ENCODE results near the gene MED26.

Gene MED26

DNA sequence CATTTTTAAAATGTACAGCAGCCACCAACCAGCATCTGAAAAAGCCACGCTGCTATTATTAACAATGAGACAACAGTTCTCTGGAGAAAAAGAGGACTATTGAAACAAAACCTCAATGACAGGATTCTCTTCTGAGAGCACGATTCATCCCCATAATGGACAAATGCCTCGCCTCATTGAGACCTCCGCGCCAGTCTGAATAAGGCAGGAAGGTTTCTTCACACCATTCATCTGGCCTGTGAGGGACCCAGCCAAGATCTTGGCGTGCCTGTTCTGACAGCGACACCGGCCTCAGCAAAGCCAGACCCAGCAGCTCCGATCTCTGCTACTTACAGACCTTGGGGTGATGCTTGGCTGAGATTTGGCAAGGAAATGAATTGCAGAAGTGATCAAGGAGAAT lies 17.1 kb upstream of the MED26 start:
- DNase-seq = no peak

DNA sequence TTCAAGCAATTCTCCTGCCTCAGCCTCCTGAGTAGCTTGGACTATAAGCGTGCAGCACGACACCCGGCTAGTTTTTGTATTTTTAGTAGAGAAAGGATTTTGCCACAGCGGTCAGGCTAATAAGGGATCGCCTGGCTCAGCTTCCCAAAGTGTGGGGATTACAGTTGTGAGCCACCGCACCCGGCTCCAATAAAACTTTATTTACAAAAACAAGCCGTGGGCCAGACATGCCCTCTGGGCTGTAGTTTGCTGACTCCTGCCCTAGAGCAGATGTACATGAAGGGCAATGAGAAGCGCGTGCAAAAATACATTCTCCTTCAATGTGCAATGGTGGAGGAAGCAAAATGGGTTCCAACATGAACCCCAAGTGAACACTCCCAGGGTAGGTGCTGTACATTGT lies 13.7 kb upstream of the MED26 start:
- no peak for DNase-seq

GRCh38 chr19:16640951-16641350 lies 12.9 kb upstream of the MED26 start:
- no peak for DNase-seq

GRCh38 chr19:16638666-16639065 lies 10.7 kb upstream of the MED26 start:
- no peak for DNase-seq

DNA sequence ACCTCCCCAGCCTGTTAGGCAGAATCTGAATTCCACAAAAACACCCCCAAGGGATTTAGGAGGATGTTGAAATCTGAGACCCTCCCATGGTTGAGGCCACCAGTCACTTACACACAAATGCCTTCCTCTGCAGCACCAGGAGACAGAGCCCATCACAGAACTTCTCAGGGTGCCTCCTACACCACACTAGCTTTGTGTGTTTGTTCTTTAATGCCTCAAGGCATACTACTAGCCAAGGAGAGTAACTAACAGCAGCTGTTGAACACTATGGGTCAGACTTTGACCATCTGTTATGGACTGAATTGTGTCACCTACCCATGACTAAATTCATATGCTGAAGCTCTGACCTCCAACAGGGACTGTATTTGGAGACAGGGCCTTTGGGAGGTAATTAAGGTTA lies 9.5 kb upstream of the MED26 start:
- DNase-seq = no peak

GRCh38 chr19:16631465-16631864 lies 3.5 kb upstream of the MED26 start:
- no peak for DNase-seq

DNA sequence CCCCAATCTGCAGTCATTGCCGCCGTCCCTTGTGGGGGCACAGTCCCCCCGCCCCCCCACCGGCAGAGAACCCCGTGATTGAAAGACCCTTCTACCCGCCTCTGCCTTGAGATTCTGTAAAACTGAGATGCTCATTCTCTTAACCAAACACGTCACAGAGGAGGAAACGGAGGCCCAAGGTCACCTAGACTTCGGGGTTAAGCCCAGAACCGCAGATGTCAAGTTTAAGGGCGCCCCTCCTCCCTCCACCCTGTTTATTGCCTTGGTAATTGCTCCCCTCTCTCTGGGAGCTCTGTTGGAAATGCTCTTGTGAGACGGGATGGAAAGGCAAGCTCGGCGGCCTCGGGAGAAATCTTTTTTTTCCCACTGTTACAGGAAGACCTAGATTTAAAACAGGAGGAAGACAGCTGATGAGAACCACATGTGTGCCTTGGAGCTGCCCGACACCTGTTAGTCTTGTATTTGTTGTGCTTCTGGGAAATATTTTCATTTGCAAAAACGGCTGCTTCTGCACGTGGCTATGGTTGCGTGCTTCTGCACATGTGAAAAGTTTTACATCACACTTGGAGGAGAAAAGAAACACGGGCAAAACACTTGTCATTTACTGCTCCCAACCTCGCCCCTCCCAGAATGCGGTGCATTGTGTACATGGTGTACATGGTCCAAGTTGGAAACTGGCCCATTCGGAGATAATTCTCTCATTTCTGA lies 1.1 kb upstream of the MED26 start:
- DNase-seq = peak; percentile 85

DNA sequence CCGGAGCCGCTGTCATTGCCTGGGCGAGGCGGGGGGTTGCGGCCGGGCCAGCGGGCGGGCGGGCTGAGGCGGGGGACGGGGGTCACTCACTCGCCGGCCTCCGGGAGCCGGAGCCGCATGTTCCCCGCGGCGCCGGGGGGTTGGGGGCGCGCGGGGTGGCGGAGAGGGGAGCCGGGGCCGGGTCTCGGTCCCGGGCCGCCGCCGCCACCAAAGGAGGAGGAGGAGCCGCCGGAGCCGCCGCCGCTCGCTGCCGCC lies 149 bp downstream of the MED26 start:
- DNase-seq = no peak

DNA sequence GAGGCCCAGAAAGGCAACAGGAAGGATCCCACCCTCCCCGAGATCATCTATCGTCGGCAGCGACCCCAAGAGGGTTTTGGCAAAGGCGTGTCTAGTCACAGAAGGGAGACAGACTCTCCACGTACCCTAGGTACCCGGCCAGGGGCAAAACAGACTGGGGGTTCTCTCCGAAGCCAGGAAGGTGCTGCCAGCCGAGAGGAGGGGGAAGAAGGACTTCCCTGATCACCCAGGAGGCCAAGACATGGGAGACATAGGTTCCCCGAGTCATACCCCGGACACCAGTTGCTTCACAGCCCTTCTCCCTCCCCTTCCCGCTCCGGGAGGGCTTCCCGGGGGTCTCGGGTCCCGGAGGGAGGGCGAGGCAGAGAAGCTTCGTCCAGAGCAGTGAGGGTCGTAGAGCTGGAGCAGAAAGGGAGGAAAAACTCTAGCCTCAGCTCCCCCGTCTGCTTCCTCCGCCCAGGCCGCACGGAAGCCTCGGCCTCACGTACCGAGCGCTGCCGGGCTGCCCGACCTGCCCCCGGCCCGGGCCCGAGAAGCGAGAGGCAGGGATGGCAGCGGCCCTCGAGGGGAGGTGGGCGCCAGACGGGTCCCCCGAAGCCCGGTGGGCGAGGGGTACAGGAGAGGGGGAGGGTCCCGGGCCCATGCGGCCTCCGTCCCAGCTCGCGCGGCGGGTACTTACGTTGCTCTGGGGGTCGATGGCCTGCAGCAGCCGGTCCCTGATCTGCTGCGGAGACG lies 644 bp downstream of the MED26 start:
- peak; percentile 35 for DNase-seq

DNA sequence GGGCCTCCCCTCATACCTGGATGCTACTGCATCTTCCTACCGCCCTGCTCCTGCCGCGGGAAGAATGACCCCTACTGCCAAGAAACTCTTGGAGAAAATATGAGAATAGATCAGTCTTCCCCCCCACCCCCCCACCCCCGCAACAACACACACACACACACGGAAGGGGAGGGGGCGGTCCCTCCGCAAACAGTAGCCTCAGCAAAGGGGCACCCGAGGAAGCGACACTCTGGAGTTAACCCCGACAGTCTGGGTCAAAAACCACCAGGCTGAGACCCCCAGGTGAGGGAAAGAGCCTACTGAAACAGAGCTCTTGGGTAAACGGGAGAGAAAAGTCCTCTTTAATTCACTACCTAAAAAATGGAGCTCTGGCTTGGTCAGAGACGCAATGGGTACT lies 1.2 kb downstream of the MED26 start:
- peak; percentile 35 for DNase-seq

DNA sequence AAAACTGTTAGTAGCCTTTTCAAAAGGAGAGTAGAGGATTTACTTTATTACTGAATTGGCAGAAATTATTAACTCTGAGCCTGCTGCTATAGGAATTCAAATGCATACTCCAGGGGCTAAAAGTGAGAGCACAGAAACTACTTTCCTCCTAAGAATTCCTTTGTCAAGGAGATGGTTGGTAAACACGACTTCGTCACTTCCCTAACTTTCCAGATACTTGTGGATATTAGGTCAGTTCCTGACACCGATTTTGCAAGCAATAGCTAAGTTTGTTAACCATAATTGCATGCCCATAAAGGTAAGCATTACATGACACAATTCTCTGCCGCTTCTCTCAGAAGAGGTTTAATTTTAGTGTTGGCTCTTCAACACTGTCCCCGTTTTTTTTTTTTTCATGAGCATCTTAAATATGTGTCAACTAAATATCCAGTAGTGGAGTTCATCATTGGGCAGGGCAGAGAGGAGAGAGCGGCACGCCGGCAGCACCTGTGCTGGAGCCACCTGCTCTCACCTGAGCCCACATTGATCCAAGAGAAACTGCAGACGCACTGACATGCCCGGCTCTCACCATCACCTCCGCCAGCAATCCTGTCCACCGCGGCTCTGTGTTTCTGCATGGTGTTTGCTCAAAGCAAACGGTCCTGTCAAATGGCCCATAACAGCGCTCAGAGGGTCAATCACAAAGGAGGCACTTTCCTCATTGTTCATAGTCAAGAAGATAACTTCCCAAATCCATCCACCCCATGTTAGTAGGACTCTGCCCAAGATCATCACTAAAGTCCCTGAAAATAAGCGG lies 2.6 kb downstream of the MED26 start:
- DNase-seq = no peak

DNA sequence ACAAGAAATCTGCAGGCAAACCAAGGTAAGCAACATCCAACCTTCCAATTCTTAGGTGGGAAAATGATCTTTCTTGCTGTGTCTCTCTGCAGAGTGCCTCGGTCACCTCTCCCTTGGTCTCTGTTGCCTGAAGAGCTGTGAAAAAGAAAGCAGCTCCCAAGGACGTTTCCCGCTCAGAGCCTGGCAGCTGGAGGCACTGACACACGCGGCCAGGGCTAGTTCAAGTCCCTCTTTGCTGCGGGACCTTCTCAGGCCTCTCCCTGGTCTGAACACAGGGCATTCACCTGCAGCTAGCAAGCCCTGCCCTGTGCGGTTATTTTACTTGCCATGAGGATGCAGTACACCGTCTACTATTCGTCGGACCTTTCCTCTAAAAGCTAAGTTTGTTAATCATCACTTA lies 3.8 kb downstream of the MED26 start:
- no peak for DNase-seq

GRCh38 chr19:16623576-16623975 lies 4.4 kb downstream of the MED26 start:
- DNase-seq = no peak

- DNase-seq = no peak
Observed at GRCh38 chr19:16623066-16623465, 4.9 kb downstream of the MED26 start.

- no peak for DNase-seq
Observed at GRCh38 chr19:16621165-16621800, 6.7 kb downstream of the MED26 start.

GRCh38 chr19:16620584-16620983 lies 7.4 kb downstream of the MED26 start:
- DNase-seq = no peak

DNA sequence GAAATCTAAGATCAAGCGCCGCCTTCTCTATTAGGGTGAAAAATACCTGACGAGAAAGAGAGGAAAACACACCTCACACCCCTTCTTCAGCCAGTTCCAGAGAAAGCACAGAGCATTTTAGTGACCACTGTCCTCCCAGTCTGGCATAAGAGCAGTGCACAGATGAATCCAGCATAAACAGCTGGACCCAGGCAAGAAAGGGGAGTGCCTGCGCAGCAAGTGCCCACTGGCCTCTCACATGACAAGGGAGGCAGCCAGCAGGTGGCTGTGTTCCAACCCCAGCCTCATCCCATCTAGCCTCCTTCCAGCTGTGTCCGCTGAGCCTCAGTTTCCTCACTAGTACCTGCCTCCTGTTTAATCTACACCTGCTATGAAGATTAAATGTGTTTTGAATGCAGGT lies 8.0 kb downstream of the MED26 start:
- DNase-seq = peak; percentile 40

GRCh38 chr19:16619457-16619856 lies 8.5 kb downstream of the MED26 start:
- no peak for DNase-seq

DNA sequence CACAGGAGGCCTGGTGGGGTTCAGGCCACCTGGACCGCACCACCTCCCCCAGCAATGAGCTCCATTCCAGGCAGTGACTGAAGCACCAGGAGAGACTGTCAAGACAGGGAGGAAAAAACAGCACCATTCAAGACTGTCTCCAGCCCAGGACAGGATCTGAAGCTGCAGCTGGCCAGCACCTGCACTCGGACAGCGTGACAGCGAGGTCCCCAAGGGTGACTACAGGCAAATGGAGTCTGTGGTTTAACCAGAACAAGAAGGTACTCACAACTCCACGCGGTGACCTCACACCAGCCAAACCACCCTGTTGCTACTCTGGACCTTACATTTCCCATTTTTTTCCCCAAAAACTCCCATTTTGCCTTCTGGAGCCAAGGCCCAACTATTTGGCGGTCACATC lies 9.8 kb downstream of the MED26 start:
- DNase-seq = no peak

- no peak for DNase-seq
Observed at GRCh38 chr19:16615808-16616207, 12.2 kb downstream of the MED26 start.

DNA sequence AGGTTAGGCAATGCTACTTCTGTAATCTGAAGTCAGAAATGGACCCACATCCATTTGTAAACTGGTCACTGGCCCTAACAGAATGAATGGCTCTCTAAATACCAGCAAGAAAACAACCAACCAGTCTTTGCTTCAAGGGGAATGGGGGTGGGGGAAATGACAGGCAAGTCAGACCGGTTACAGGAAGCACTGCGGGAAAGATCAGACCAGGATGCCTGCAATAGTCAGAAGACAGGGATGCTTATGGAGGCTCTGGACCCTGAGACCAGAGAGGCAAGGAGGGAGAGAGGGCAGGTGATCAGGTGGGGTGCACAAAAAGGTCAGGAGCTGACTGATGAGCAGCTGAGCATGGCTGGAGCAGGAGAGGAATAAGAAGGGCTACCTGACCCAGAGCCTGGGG lies 13.1 kb downstream of the MED26 start:
- no peak for DNase-seq

DNA sequence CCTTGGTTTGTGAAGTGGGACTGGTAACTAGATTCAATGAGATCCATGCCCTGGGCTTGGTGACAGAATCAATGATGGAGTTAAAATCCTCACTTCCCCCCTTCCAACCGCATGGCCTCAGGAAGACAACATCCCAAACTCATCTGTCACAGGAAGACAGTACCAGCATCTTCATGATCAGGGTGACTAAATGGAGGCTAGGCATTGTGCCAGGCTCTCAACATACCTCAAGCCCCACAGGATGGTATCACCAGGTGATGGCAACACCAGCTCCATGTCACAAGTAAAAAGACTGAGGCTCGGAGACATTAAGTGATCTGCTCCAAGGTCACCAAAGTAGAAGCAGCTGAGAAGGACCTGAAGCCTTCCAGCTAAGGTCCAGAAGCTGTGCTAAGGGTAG lies 14.2 kb downstream of the MED26 start:
- DNase-seq = no peak

- DNase-seq = no peak
Observed at GRCh38 chr19:16612636-16613035, 15.4 kb downstream of the MED26 start.

- no peak for DNase-seq
Observed at GRCh38 chr19:16611121-16611520, 16.9 kb downstream of the MED26 start.
